T-helper 2 cell treated with Interferon-gamma antibody and Interleukin-4, amounts not matched to agents 5 μg/mL and 100 μg/mL, for 36 hours (primary cell): ENCODE results near the gene ZMYM1.
A peak's percentile ranks its signal among the peaks of the same experiment; 100 is the strongest.
"Not testable (repeated sequence)": the region's sequence is repeated elsewhere in the genome, so short reads cannot be mapped to it uniquely, and the experiment has no call there.

Source experiments
- DNase-seq: peaks from one replicate; pipeline ENCODE4 v3.0.0; 2021; ENCODE audit warnings: low spot score
- H3K27ac Mint-ChIP-seq: one replicate; pipeline ENCODE4 v1.8.0; 2021; ENCODE audit warnings: mild to moderate bottlenecking, mixed read lengths
- H3K27me3 Mint-ChIP-seq: one replicate; pipeline ENCODE4 v1.8.0; 2021; ENCODE audit warnings: low read depth, mixed read lengths
- H3K36me3 Mint-ChIP-seq: one replicate; pipeline ENCODE4 v1.8.0; 2021; ENCODE audit warnings: low read depth, mixed read lengths
- H3K4me1 Mint-ChIP-seq: one replicate; pipeline ENCODE4 v1.8.0; 2021; ENCODE audit warnings: low read depth, mixed read lengths
- H3K4me3 Mint-ChIP-seq: one replicate; pipeline ENCODE4 v1.8.0; 2022; ENCODE audit warnings: mild to moderate bottlenecking, moderate library complexity, mixed read lengths
- H3K9me3 Mint-ChIP-seq: one replicate; pipeline ENCODE4 v1.8.0; 2021; ENCODE audit warnings: mixed read lengths

The ZMYM1 gene

DNA sequence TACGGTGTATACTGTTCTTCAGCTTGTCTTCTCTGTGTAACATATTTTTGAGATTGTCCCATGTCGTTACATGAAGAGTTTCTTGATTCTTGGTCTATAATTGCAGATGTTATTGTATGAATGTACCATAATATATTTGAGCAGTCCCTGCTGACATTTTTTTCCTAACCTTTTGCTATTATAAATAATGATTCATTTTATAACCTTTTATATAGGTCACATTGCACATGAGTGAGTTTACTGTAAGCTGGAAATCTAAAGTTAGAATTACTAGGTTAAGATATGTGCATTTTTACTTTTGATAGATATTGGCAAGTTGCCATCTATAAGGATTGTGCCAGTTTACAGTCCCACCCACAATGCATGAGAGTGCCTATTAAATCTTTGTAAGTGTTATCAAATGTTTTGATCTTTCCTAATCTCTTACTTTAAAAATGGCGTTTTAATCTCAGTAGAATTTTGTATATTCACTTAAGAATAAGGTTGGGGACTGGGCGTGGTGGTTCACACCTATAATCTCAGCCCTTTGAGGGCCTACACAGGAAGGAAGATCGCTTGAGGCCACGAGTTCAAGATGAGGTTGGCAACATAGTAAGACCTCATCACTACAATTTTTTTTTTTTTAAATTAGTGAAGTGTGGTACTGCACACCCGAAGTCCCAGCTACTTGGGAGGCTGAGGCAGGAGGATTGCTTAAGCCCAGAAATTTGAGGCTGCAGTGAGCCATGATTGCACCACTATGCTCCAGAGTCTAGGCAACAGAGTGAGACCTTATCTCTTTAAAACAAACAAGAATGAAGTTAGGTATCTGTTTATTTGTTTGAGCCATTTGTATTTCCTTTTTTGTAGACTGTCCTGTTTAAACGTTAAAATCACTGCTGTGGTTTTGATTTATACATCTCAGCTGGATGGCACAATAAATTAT lies 36.5 kb downstream of the ZMYM1 start:
- peaks cover 13% of the 10 kb centered on the region for H3K36me3 Mint-ChIP-seq
- H3K27me3 Mint-ChIP-seq = no peaks in the 10 kb centered on the region
- no peak for DNase-seq
- H3K4me1 Mint-ChIP-seq = peaks cover 6% of the 10 kb centered on the region
- H3K4me3 Mint-ChIP-seq = no peak overlapping the region
- H3K9me3 Mint-ChIP-seq = no peaks in the 10 kb centered on the region
- H3K27ac Mint-ChIP-seq = no peak overlapping the region

DNA sequence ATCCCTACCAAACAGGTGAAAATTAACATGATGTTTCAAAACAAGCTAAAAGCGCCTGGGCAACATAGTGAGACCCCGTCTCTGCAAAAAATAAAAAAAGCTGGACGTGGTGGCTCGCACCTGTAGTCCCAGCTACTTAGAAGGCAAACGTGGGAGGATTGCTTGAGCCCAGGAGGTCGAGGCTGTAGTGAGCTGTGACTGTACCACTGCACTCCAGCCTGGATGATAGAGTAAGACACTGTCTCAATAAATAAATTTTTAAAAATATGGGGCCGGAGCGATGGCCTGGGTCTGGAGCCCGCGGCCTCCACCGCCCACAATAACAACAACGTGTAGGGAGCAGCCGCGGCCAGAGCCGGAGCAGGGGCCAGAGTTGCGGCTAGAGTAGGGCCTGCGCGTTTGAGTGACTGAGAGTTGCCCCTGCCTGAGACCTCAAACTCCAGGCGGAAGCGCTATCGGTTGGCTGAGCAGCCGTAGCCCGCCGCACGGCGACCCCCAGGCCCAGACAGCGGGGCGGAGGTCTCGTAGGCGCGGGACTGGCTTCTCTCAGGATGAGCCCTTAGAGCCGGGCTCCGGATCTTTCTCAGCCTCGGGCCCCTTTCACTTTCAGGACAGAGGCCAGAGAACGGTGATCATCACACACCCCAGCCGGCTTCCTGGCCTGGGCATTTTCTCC lies 41.4 kb downstream of the ZMYM1 start:
- Mint-ChIP-seq H3K4me3 (peak overlapping the region; percentile 48), H3K9me3 (no peaks in the 10 kb centered on the region), H3K36me3 (peaks cover 5% of the 10 kb centered on the region), H3K4me1 (peaks cover 7% of the 10 kb centered on the region), H3K27ac (no peak overlapping the region), H3K27me3 (peaks cover 2% of the 10 kb centered on the region)
- DNase-seq = peak; percentile 14

DNA sequence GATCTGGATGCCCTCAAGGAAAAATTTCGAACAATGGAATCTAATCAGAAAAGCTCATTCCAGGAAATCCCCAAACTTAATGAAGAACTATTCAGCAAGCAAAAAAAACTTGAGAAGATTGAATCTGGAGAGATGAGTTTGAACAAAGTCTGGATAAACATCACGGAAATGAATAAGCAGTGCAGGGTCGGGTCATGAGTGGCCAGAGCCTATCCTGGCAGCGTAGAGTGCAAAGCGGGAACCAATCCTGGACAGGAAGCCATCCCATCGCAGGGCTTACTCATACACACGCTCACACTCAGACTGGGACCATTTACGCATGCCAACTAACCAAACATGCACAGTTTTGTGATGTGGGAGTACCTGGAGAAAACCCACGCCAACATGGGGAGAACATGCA lies 43.1 kb downstream of the ZMYM1 start:
- Mint-ChIP-seq H3K9me3 (peaks cover 13% of the 10 kb centered on the region), H3K27me3 (peaks cover 2% of the 10 kb centered on the region)

DNA sequence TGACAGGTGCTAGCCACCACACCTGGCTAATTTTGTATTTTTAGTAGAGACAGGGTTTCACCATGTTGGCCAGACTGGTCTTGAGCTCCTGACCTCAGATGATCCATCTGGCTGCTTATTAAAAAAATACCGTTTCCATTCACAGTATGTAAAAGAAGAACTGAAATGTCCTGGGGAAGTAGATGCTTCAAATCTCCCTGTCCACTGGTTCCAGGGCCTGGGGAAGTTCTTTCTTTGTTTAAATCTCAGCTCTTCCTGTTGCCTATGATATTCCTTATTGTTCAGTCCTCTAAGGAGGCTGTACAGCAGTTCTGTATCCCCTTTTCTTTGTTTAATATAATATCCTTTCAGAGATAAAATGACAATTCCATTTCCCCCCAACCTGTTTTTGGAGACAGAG lies 47.4 kb downstream of the ZMYM1 start:
- peaks cover under 1% of the 10 kb centered on the region for H3K4me1 Mint-ChIP-seq
- no peaks in the 10 kb centered on the region for H3K36me3 Mint-ChIP-seq
- H3K27ac Mint-ChIP-seq = no peak overlapping the region
- no peak overlapping the region for H3K4me3 Mint-ChIP-seq
- H3K9me3 Mint-ChIP-seq = peaks cover 26% of the 10 kb centered on the region
- peaks cover under 1% of the 10 kb centered on the region for H3K27me3 Mint-ChIP-seq
- DNase-seq = no peak

More for the DNA sequence above, 43.1 kb downstream of the ZMYM1 start:
- Mint-ChIP-seq H3K36me3 (no peaks in the 10 kb centered on the region), H3K4me1 (peaks cover 5% of the 10 kb centered on the region), H3K4me3 (no peak overlapping the region), H3K27ac (no peak overlapping the region)
- DNase-seq = no peak

DNA sequence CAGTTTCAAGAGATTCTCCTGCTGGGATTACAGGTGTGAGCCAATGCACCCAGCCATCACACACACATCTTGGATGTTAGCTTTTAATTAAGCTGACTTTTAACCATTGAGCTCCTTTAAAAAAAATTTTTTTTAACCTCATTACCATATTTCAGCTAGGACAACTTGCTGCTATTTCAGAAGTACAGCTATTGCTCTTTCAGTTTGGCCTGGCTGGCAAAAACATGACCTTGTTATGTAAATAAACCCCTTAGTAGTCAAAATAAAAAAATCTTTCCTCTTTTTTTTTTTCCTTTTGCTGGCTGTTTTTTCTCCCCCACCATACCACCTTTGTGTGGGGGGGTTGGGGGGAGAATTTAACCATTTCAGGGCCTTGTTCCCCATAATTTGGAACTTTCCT lies 49.9 kb downstream of the ZMYM1 start:
- no peaks in the 10 kb centered on the region for H3K4me1 Mint-ChIP-seq
- no peak overlapping the region for H3K27ac Mint-ChIP-seq

DNA sequence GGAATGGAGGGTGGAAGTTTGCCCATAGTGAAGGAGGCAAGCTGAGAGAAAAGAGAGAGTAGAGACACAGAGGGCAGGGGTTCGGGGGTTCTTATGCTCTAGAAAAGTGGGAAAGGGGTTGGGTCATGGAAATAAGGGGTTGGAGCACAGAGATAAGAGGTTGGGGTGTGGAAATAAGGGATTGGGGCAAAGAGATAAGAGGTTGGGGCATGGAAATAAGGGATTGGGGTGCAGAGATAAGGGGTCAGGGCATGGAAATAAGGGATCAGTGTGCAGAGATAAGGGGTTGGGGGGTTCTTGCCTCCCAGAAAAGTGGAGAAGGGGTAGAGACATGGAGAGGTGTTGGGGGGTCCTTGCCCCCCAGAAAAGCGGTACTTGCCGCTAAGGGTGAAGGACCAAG lies 57.6 kb downstream of the ZMYM1 start:
- Mint-ChIP-seq H3K27ac (no peak overlapping the region), H3K36me3 (no peaks in the 10 kb centered on the region), H3K9me3 (no peaks in the 10 kb centered on the region), H3K4me3 (no peak overlapping the region), H3K27me3 (peaks cover 8% of the 10 kb centered on the region), H3K4me1 (no peaks in the 10 kb centered on the region)
- no peak for DNase-seq

More for the DNA sequence above, 49.9 kb downstream of the ZMYM1 start:
- DNase-seq = no peak
- Mint-ChIP-seq H3K4me3 (no peak overlapping the region), H3K36me3 (no peaks in the 10 kb centered on the region), H3K9me3 (peaks cover 26% of the 10 kb centered on the region), H3K27me3 (no peaks in the 10 kb centered on the region)

DNA sequence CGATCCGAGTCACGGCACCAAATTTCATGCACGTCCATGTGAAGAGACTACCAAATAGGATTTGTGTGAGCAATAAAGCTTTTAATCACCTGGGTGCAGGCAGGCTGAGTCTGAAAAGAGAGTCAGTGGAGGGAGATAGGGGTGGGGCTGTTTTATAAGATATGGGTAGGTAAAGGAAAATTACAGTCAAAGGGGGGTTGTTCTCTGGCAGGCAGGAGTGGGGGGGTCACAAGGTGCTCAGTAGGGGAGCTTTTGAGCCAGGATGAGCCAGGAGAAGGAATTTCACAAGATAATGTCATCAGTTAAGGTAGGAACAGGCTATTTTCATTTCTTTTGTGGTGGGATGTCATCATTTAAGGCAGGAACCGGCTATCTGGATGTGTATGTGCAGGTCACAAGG lies 58.4 kb downstream of the ZMYM1 start:
- H3K36me3 Mint-ChIP-seq, H3K9me3 Mint-ChIP-seq, H3K4me1 Mint-ChIP-seq, H3K27ac Mint-ChIP-seq, DNase-seq, H3K4me3 Mint-ChIP-seq: not testable (repeated sequence)
- peaks cover 11% of the 10 kb centered on the region for H3K27me3 Mint-ChIP-seq

DNA sequence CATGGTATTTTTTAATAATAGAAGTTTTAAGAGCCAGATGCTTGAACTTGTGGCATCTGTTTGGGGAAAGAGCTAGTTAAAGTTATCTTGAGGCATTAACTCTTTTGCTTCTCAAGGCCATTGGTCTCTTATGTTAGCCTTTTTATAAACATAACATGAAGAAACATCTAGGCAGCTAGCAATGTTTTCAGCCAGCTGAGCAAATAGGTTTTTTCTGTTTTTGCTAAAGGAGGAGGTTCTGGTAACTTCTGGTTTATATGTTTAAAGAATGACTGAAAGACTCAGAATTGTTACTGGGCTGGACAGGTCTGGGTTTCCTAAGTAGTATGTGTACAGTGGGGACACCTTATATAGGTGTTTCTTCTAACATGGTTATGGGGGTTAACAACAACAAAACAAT lies 63.1 kb downstream of the ZMYM1 start:
- H3K36me3 Mint-ChIP-seq, H3K4me1 Mint-ChIP-seq, H3K27ac Mint-ChIP-seq, H3K27me3 Mint-ChIP-seq, H3K4me3 Mint-ChIP-seq, DNase-seq, H3K9me3 Mint-ChIP-seq: not testable (repeated sequence)

DNA sequence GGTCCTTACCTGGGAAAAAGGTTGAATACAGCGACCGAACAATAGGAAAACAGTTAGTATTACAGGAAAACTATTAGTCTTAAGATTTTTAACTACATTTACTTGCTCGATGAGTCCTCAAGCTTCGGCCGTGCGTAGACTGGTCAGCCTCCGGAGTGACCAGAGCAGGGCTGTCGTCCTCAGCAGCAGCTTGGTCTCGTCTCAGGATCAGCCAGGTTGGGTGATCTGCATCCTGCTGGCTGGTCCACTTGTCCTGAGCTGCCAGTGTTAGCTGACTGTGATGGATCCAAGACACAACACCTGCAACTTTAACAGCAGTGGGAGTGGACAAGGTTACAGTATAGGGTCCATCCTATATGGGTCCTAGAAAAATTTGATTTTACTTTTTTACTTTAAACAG lies 63.5 kb downstream of the ZMYM1 start:
- H3K27me3 Mint-ChIP-seq, DNase-seq, H3K4me1 Mint-ChIP-seq, H3K27ac Mint-ChIP-seq, H3K4me3 Mint-ChIP-seq, H3K36me3 Mint-ChIP-seq, H3K9me3 Mint-ChIP-seq: not testable (repeated sequence)

DNA sequence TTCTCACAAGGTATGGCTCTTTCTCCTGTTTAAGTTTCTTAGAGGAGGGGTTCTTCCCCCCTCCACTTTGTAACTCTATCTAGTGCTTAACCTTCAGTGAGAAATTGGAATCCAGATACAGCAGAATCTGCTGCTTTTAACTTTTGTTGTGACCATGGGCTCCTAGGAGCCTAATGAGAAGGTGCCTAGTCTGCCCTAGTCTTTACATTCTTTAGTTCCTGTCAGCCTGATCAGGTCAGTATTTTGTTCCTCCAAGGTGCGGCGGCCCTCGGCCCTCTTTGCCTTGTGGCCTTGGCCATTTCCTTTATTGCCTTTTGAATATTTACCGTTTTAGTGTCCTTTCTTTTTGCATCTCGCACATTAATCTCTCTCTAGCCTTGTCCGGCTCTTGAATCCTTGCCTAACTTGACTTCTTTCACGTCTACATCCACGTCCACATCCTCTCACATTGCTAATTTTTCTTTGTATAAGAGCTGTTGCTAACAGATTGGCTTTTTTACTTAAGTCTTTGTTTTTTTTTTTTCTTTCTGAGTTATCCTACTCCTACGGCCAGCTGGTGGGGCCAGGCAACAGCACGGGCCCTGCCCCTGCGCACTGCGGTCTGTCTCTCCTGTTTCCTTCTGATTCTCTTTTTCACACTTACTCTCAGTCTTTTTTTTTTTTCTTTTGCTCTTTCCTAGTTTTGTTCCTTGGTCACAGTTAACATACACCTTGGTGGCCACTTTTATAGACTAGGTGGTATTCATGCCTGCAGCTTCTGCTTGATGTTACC lies 64.7 kb downstream of the ZMYM1 start:
- Mint-ChIP-seq H3K4me3 (no peak overlapping the region), H3K4me1 (peaks cover 9% of the 10 kb centered on the region), H3K27ac (no peak overlapping the region)

DNA sequence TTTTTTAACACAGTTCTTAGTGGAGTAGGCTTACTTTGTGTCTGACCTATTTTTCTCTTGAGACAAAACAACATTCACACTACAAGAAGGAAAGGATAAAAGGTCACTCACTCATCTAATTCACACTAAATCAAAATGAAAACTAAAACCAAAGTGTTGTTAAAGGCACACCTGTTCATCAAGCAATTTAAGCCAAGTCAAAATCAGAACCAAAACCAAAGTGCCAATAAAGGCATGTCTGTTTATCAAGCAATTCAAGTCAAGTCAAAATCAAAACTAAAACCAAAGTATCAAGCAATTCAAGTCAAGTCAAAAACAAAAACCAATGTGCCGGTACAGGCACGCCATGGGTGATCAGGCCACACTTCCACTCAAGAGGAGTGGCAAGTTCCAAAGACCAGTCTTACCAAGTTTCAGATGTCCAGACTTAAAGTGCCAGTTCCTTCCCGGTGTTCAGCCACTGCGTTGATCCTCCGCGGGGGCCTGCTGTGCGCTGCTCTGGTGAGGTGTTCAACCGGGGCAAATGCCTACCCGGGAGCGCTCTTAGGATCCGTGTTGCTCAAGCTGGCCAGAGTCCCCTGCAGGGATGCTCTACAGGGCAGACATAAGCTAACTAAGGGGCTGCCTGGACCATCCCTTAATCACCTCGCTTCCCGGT lies 66.8 kb downstream of the ZMYM1 start:
- not testable (repeated sequence) for H3K9me3 Mint-ChIP-seq, H3K27me3 Mint-ChIP-seq, H3K36me3 Mint-ChIP-seq, H3K4me1 Mint-ChIP-seq, DNase-seq
- H3K4me3 Mint-ChIP-seq = peak overlapping the region; percentile 24
- H3K27ac Mint-ChIP-seq = peak overlapping the region; percentile 43

More for the DNA sequence above, 64.7 kb downstream of the ZMYM1 start:
- H3K9me3 Mint-ChIP-seq = no peaks in the 10 kb centered on the region
- H3K36me3 Mint-ChIP-seq = no peaks in the 10 kb centered on the region
- H3K27me3 Mint-ChIP-seq = peaks cover 7% of the 10 kb centered on the region
- DNase-seq = no peak

DNA sequence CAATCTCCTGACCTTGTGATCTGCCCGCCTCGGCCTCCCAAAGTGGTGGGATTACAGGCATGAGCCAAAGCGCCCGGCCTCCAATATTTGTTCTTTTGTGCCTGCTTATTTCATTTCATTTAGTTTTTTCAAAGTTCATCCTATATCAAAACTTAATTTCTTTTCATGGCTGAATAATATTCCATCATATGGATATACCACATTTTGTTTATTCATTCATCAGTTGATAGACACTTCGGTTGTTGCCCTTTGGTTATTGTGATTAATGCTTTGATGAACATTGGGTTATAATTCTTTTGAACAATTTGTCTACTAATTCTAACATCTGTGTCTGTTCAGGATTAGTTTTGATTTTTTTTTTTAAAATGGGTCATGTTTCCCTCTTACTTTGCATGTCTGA lies 72.0 kb downstream of the ZMYM1 start:
- Mint-ChIP-seq H3K27me3 (no peaks in the 10 kb centered on the region), H3K4me1 (peaks cover 2% of the 10 kb centered on the region), H3K27ac (no peak overlapping the region), H3K9me3 (no peaks in the 10 kb centered on the region), H3K4me3 (no peak overlapping the region), H3K36me3 (no peaks in the 10 kb centered on the region)
- no peak for DNase-seq

DNA sequence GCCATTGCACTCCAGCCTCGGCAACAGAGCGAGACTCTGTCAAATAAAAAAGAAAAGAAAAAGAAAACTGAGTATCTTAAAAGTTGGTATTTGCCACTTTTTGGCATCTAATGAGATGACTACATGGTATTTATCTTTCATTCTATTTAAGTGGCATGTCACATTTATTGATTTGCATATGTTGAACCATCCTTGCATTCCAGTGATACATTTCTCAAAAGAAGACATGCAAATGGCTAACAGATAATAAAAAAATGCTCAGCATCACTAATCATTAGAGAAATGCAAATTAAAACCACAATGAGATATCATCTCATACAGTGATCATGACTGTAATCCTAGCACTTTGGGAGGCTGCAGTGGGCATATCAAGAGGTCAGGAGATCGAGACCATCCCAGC lies 85.7 kb downstream of the ZMYM1 start:
- DNase-seq = no peak
- no peak overlapping the region for H3K4me3 Mint-ChIP-seq
- H3K9me3 Mint-ChIP-seq = peaks cover 6% of the 10 kb centered on the region
- H3K4me1 Mint-ChIP-seq = peaks cover 9% of the 10 kb centered on the region
- H3K27me3 Mint-ChIP-seq = no peaks in the 10 kb centered on the region
- H3K27ac Mint-ChIP-seq = no peak overlapping the region
- H3K36me3 Mint-ChIP-seq = no peaks in the 10 kb centered on the region
